HG03025 (cell line): ENCODE results near the gene TRIP12.
"Not testable (repeated sequence)": the region's sequence is repeated elsewhere in the genome, so short reads cannot be mapped to it uniquely, and the experiment has no call there.

ENCODE experiments used
- ATAC-seq: cut with Tn5 transposase; IDR thresholded peaks from one replicate; pipeline ENCODE4 v1.9.1; 2021; ENCODE audit warnings: mild to moderate bottlenecking, moderate library complexity; ENCODE audit not compliant: unreplicated experiment, low FRiP score

TRIP12 gene

GRCh38 chr2:229779650-229780049, 142.2 kb downstream of the TRIP12 start:
- no peak for ATAC-seq

GRCh38 chr2:229777716-229778115, 144.1 kb downstream of the TRIP12 start:
- no peak for ATAC-seq

DNA sequence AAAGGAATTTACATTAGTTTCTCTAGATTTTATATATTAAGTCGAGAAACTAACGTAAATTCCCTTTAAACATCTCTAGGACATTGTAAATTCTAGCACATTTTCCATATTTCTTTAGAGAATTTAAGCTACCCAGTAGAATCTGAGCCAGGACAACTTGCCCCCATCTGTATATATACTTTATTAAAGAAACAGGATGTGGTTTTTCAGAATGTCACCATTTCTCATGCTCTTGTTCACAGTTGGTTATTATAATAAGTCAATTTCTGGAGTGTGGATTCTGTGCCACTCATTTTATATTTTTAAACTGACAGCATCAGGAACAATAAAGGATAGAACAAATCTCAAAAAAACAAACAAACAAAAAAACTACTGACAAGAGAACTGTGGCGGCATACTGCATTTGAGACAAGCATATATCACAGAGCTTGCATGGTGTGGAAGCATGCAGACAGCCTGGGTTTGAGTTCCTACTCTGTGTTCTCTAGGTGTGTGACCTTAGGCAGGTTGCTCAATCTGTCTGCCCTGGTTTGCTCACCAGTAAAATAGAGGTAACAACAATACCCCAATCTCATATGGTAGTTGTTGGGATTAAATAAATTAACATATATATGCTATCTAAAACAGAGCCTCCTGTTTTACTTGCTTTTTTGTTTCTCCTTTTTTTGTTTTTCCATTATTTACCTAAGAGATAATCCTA, 146.0 kb downstream of the TRIP12 start:
- ATAC-seq = no peak

DNA sequence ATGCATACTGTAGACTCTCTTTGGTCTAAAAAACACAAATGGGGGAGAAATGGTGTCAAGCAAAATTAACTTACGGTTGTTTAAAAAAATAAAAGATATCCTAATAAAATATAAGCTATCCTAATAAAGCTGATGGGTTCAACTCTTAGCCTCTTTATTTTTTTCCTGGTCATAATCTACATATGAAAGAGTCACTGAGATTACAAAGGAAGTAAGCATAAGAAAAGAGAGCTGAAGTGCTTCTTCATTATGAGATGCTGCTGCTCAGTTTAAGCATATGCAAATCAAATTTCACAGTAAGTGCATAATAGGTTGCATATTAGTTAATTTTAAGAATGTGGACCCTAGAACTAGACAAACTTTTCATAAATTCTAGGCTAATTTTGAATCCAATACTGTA, 147.6 kb downstream of the TRIP12 start:
- ATAC-seq = no peak

- ATAC-seq = no peak
These were observed 153.6 kb downstream of the TRIP12 start for GRCh38 chr2:229768235-229768634.

- no peak for ATAC-seq
These were observed 156.1 kb downstream of the TRIP12 start for GRCh38 chr2:229765721-229766120.

DNA sequence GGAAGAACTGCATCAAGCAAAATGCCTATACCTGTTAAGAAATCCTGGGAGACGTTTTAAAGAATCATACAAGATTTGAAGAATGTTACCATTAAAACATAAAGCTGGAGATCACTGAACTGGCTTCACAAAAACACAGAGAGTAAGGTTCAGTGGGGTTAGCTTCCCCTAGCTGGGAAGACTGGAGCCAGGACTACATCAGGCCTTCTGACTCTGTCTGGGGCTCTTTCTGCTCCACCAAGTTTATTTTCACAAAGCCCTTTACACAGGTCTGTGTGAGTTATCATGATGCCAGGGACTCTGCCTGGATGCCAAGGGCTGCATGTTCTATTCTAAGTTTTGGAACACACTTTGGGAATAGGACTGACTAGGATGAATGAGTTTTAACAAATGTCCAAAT, 160.1 kb downstream of the TRIP12 start:
- ATAC-seq = no peak

- ATAC-seq = not testable (repeated sequence)
These were observed 164.3 kb downstream of the TRIP12 start for GRCh38 chr2:229757462-229757861.

DNA sequence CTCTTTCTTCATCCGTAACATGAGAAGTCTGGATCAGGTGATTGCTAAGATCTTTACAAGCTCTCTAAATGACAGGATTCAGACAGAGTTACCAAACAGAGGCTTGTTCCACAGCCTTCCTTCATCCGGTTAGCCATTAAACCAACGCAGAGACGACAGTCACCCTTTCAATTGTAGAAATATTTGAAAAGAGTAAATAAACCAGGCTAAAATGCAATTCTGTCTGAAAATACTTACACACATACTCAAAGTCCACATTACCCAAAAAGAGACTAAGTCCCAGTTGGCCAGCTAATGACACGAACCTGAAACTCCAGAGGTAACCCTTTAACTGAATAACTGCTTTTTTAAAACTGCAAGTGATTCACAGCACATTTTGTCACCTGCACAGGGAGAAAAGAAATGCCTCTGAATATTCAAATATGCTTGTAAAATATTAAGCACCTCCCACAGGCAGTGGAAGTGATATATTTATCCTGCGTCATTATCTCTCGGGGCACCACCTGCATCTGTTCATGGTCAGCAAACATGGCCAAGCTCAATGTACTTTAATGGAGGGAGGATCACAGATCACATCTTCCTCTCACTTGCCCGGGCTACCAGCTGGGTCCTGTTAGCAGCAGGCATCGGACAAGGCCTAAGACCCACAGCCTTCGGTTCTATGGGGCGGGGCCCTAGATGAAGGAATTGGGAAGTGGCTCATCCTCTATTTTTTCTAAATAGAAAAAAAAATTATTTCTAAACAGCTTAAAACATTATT, 168.7 kb downstream of the TRIP12 start:
- ATAC-seq = no peak

DNA sequence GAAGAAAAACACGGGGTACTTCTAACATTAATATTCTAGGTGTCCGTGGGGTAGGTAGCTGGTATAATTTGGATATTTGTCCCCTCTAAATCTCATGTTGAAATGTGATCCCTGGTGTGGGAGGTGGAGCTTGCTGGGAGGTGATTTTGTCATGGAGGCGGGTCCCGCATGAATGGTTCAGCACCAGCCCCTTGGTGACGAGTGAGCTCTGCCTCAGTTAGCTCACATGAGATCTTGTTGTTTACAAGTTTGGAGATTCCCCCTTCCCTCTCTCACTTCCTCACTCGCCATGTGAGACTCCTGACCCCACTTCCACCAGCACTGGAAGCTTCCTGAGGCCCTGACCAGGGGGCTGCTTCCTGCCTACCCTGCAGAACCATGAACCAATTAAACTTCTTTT, 172.0 kb downstream of the TRIP12 start:
- ATAC-seq = no peak

GRCh38 chr2:229748950-229749349, 172.9 kb downstream of the TRIP12 start:
- ATAC-seq = no peak

DNA sequence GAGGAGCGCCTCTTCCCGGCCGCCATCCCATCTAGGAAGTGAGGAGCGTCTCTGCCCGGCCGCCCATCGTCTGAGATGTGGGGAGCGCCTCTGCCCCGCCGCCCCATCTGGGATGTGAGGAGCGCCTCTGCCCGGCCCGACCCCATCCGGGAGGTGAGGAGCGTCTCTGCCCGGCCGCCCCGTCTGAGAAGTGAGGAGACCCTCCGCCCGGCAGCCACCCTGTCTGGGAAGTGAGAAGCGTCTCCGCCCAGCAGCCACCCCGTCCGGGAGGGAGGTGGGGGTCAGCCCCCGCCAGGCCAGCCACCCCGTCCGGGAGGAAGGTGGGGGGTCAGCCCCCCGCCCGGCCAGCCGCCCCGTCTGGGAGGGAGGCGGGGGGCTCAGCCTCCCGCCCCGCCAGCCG, 179.1 kb downstream of the TRIP12 start:
- ATAC-seq = not testable (repeated sequence)

GRCh38 chr2:229740279-229740678, 181.5 kb downstream of the TRIP12 start:
- ATAC-seq = no peak

DNA sequence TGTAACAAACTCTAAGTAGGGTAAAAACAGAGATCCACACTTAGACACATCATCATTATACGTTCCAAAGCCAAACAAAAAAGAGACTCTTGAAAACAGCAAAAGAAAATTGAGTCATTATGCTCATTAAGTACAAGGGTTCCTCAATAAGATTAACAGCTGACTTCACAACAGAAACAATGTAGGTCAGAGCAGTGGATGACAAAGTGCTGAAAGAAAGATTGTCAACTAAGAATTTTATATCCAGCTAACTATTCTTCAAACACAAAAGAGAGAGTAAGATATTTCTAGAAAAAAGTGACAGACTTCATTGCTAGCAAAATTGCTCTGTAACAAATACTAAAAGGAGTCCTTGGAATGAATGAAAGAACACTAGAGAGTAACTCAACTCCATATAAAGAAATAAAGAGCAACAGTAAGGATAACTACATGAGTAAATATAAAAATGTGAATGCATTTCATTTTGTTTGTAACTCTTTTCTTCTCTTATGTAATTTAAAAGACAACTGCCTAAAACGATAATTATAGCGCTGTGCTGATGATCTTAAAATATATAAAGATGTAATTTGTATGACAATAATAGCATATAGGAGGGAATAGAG, 183.7 kb downstream of the TRIP12 start:
- no peak for ATAC-seq

DNA sequence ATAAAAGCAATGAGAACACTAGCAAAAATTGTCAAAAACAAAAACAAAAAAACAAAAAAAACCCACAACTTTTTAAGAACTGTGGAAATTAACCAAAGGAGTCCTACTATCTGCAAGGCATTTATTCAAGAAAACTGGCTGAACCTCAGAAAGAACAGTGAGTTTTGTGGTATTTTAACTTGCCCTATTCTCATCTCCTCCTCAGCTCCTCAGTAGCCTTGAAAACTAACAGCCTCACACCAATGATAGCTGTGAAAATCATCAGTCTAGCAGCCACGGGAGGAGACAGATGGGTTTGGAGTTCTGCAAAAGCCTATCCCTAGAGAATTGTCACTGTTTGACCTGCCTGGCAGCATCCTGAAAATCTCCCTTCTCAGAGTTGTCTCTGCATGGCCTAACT, 187.4 kb downstream of the TRIP12 start:
- no peak for ATAC-seq

DNA sequence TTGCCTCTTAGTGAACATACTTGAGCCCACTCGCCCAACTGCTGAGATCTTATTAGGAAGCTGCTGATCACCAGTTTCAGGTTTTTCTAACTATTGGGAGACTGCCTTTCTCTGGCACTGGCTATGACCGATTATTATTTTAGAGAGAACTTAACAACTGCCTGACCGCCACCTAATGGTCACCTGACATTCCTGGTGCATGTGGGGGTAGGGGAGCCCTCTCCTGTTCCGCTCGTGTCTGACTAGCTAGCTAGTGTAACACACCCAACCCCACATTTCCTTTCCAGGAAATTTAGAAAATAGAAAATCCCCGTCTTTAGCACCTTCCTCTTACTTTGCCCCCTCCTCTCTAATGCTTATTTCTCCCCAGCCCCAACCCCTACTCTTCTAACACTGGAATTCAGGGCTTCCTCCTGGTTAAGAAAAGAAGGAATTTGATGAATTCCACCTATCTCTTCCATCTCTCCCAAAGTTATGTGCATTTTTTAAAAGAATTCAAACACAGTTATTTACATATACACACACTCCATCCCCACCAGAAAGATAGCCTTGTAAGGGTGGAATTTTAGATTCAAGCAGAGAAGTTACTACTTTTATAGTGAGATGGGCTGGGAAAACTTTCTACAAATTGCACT, 188.1 kb downstream of the TRIP12 start:
- no peak for ATAC-seq

GRCh38 chr2:229732897-229733296, 188.9 kb downstream of the TRIP12 start:
- ATAC-seq = no peak

DNA sequence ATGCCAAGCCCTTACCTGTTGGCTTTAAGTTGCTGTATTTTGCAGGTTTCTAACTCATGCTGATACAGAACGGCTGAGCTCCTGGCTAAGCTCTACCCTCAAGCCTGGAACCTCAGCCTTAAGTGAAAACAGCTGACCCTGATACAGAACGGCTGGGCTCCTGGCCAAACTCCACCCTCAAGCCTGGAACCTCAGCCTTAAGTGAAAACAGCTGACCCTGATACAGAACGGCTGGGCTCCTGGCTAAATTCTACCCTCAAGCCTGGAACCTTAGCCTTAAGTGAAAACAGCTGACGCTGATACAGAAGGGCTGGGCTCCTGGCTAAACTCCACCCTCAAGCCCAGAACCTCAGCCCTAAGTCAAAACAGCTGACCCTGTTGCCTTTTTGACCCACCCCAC, 189.9 kb downstream of the TRIP12 start:
- ATAC-seq = no peak

- no peak for ATAC-seq
These were observed 190.4 kb downstream of the TRIP12 start for GRCh38 chr2:229731363-229731762.

GRCh38 chr2:229728370-229728769, 193.4 kb downstream of the TRIP12 start:
- no peak for ATAC-seq

- no peak for ATAC-seq
These were observed 195.2 kb downstream of the TRIP12 start for GRCh38 chr2:229726643-229727042.
